ENCODE measurements around the gene GALNT18. TPM values are rescaled to one million over a fixed set of nuclear protein-coding genes. Genes with fewer than 3 reads are reported as not detected.

Gene GALNT18
- total RNA-seq, 1 experiment from 2014 or later = 1.7 TPM

GRCh38 chr11:11428714-11429113 lies 193.1 kb downstream of the GALNT18 start:
- Histone ChIP-seq H2BK20ac (ENCODE audit: low read depth, low read length, poor library complexity, severe bottlenecking) (no peak overlapping the region), H3K56ac (ENCODE audit: insufficient read length, low read depth, low read length) (no peak overlapping the region), H3K27me3 (ENCODE audit: insufficient read depth, low read length) (no peaks in the 10 kb centered on the region), H3K18ac (ENCODE audit: insufficient read length, low read depth, low read length) (no peak overlapping the region), H3K27ac (ENCODE audit: insufficient read length, low read depth, low read length) (no peak overlapping the region), H4K91ac (ENCODE audit: insufficient read length, low read depth, low read length) (no peak overlapping the region), H2AFZ (ENCODE audit: low read length) (no peak overlapping the region), H3K23me2 (ENCODE audit: insufficient read length, low read depth, low read length, poor library complexity, severe bottlenecking) (no peaks in the 10 kb centered on the region), H4K20me1 (ENCODE audit: control insufficient read depth, insufficient read depth, insufficient read length) (no peaks in the 10 kb centered on the region), H2BK12ac (ENCODE audit: insufficient read length, low read depth, low read length) (no peak overlapping the region), H3K9me3 (ENCODE audit: control insufficient read depth, low read depth, low read length) (no peaks in the 10 kb centered on the region), H3K9ac (ENCODE audit: extremely low read depth, insufficient read length, low read length) (no peak overlapping the region), H4K5ac (ENCODE audit: insufficient read length, low read depth, low read length) (no peak overlapping the region), H3K79me1 (ENCODE audit: insufficient read depth, low read depth, low read length, poor library complexity, severe bottlenecking) (no peaks in the 10 kb centered on the region), H2BK120ac (ENCODE audit: low read depth, low read length, poor library complexity, severe bottlenecking) (no peak overlapping the region), H4K8ac (replicated peaks; ENCODE audit: insufficient read length, low read depth, low read length) (no peak overlapping the region), H3K4me2 (ENCODE audit: insufficient read depth, insufficient read length, low read length) (no peak overlapping the region), H2BK5ac (ENCODE audit: insufficient read length, low read length) (no peak overlapping the region), H3T11ph (ENCODE audit: low read length) (no peak overlapping the region), H3K14ac (ENCODE audit: insufficient read depth, low read length) (no peak overlapping the region), H3K79me2 (ENCODE audit: insufficient read depth, low read length) (no peaks in the 10 kb centered on the region), H3K4ac (ENCODE audit: low read depth, low read length) (no peak overlapping the region), H3K23ac (ENCODE audit: insufficient read length, low read depth, low read length) (no peak overlapping the region), H2BK15ac (ENCODE audit: low read depth, low read length) (no peak overlapping the region), H3K4me1 (ENCODE audit: insufficient read depth, low read length) (no peaks in the 10 kb centered on the region), H2AK5ac (ENCODE audit: insufficient read length, low read length) (no peak overlapping the region)
- no CpG with 5 or more reads among the region's 4 CpGs for WGBS (ENCODE audit: extremely low coverage, insufficient read length, low lambda C conversion rate)
- Mint-ChIP-seq H3K27ac (no peak overlapping the region; a peak in 1 of 7 replicates), H3K4me1 (peaks cover 0 to 4% of the 10 kb centered on the region in 2 experiments; a peak in 2 of 4 replicates), H3K4me3 (no peak overlapping the region), H3K36me3 (ENCODE audit: insufficient read depth in 1 of 3, low read depth in 3 of 3) (no peaks in the 10 kb centered on the region), H3K27me3 (ENCODE audit: low read depth) (peaks cover 2% of the 10 kb centered on the region), H3K9me3 (no peaks in the 10 kb centered on the region)
- no peak for DNase-seq
- no peak for TF ChIP-seq CTCF (conservative IDR thresholded peaks at IDR 0.05)
